ENCODE data around the gene MACROD1.

The MACROD1 gene

GRCh38 chr11:64103277-64103985 is 62.5 kb downstream of the MACROD1 start:
- TF ChIP-seq POLR2A (IDR thresholded peaks at IDR 0.05; ENCODE audit: extremely low read depth, insufficient read length) = no peak
- no peak for TF ChIP-seq MAX (IDR thresholded peaks at IDR 0.05; ENCODE audit: low read depth, low read length)
- no peak for TF ChIP-seq MYC (IDR thresholded peaks at IDR 0.05; ENCODE audit: low read depth, low read length)
- TF ChIP-seq CTCF (IDR thresholded peaks at IDR 0.05; ENCODE audit: low read depth, low read length) = no peak
- no peak for DNase-seq (ENCODE audit: low read depth)
- H3K4me3 ChIP-seq (ENCODE audit: low read depth, low read length) = no peak overlapping the region

- TF ChIP-seq POLR2A (IDR thresholded peaks at IDR 0.05; ENCODE audit: extremely low read depth, insufficient read length) = no peak
- no peak for TF ChIP-seq MYC (IDR thresholded peaks at IDR 0.05; ENCODE audit: low read depth, low read length)
- TF ChIP-seq MAX (IDR thresholded peaks at IDR 0.05; ENCODE audit: low read depth, low read length) = no peak
- no peak for DNase-seq (ENCODE audit: low read depth)
These were observed 63.7 kb downstream of the MACROD1 start for GRCh38 chr11:64102005-64102738.

GRCh38 chr11:64101461-64101860 is 64.5 kb downstream of the MACROD1 start:
- no peak overlapping the region for H3K4me3 ChIP-seq (ENCODE audit: low read depth, low read length)
- no peak for DNase-seq (ENCODE audit: low read depth)
- TF ChIP-seq POLR2A (IDR thresholded peaks at IDR 0.05; ENCODE audit: extremely low read depth, insufficient read length) (no peak), MYC (IDR thresholded peaks at IDR 0.05; ENCODE audit: low read depth, low read length) (no peak), MAX (IDR thresholded peaks at IDR 0.05; ENCODE audit: low read depth, low read length) (no peak), CTCF (IDR thresholded peaks at IDR 0.05; ENCODE audit: low read depth, low read length) (no peak)

More at GRCh38 chr11:64102005-64102738, 63.7 kb downstream of the MACROD1 start:
- no peak overlapping the region for H3K4me3 ChIP-seq (ENCODE audit: low read depth, low read length)

GRCh38 chr11:64100782-64101353 is 65.0 kb downstream of the MACROD1 start:
- H3K4me3 ChIP-seq (ENCODE audit: low read depth, low read length) = no peak overlapping the region
- no peak for TF ChIP-seq MAX (IDR thresholded peaks at IDR 0.05; ENCODE audit: low read depth, low read length)
- no peak for TF ChIP-seq CTCF (IDR thresholded peaks at IDR 0.05; ENCODE audit: low read depth, low read length)
- TF ChIP-seq MYC (IDR thresholded peaks at IDR 0.05; ENCODE audit: low read depth, low read length) = no peak
- no peak for TF ChIP-seq POLR2A (IDR thresholded peaks at IDR 0.05; ENCODE audit: extremely low read depth, insufficient read length)
- no peak for DNase-seq (ENCODE audit: low read depth)

- TF ChIP-seq POLR2A (IDR thresholded peaks at IDR 0.05; ENCODE audit: extremely low read depth, insufficient read length) = no peak
- TF ChIP-seq MYC (IDR thresholded peaks at IDR 0.05; ENCODE audit: low read depth, low read length) = no peak
- TF ChIP-seq MAX (IDR thresholded peaks at IDR 0.05; ENCODE audit: low read depth, low read length) = no peak
- TF ChIP-seq CTCF (IDR thresholded peaks at IDR 0.05; ENCODE audit: low read depth, low read length) = peak; percentile 53
- no peak overlapping the region for H3K4me3 ChIP-seq (ENCODE audit: low read depth, low read length)
- peak; percentile 57 for DNase-seq (ENCODE audit: low read depth)
These were observed 65.6 kb downstream of the MACROD1 start for GRCh38 chr11:64100360-64100759.
